HK-2 (cell line): Measurements from ENCODE around the gene ZG16B.

ENCODE experiments used
- DNase-seq: peaks from one replicate; pipeline ENCODE4 v3.0.0-alpha.2; 2018; ENCODE audit not compliant: unreplicated experiment

ZG16B gene

DNA sequence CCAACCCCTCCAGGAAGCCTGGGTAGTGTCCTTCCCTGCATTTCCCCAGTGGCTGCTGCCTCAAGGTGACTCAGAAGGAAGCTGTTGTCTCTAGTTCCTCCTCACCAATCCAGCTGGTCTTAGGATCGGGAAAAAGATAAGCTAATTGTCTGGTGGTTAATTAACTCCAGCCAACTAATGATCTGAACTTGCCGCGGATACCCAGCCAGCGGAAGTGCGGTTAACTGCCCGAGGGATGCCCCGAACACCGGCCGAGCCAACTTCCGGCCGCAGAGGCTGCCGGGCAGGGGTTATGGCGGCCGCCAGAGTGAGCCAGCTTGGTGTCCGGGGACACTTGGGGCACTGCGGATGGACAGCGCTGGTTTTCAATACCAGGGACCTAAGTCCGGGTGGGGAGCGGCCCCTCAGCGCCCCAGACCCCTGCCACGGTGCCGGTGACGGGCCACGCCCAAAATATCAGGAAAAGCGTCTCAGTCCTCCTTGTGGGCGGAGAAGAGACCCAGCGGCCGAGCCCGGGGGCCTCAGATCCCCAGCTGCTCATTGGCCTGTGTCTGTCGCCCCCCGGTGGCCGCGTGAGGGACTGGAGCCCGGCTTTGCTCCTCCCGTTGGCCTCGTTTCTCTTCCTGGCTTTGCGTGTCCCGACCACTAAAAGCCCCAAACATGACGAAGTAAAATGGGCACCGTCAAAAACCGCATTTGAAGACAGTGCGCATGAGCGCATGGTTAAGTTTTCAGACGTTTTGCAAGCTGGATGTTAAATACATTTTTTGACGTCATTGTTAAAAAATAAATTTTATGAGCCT lies 38.1 kb downstream of the ZG16B start:
- peak; percentile 93 for DNase-seq

DNA sequence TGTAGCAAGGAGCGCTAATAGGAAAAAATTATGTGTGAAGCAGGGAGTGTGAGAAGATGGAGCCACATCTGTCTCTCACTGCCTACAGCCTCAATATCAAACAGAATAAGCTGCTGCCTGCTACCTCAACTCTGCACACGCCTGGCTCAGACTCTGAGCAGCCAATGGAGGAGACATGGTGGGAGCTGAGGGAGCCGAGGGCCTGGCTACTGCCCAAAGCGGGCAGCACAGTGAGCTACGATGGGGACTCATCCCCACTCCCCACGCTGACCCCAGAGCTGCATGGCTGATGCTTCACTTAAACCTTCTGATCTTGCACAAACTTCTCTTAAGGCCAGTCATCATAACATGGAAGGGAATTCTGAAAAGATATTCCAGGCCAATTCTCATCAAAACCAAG lies 41.8 kb downstream of the ZG16B start:
- DNase-seq, result no peak

DNA sequence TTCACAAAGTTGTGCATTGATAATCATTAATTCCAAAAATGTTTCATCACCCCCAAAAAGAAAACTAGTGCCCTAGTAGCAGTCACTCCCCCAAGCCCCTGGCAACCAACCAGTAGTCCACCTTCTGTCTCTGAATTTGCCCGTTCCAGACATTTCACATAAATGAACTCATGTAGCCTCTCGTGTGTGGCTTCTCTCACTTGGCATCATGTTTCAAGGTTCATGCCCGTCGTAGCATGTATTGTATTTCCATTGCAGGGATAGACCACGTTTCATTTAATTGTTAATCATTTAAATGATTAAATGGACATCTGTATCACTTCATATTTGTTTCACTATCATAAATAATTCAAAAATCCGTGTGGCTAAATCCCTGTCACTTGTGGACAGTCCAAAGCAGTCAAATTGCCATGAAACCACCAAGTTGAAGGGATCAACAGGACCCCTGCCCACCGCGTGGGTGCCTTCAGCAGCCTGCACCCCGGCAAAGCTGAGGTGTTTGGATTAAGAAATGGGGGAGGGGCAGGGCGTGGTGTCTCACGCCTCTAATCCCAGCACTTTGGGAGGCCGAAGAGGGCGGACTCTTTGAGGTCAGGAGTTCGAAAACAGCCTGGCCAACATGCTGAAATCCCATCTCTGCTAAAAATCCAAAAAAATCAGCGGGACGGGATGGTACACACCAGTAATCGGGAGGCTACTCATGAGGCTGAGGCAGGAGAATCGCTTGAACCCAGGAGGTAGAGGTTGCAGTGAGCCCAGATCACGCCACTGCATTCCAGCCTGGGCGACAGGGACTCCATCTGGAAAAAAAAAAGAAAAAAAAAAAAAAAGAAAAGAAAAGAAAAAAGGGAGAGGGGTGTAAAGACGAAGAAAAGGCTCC lies 44.2 kb downstream of the ZG16B start:
- no peak for DNase-seq

DNA sequence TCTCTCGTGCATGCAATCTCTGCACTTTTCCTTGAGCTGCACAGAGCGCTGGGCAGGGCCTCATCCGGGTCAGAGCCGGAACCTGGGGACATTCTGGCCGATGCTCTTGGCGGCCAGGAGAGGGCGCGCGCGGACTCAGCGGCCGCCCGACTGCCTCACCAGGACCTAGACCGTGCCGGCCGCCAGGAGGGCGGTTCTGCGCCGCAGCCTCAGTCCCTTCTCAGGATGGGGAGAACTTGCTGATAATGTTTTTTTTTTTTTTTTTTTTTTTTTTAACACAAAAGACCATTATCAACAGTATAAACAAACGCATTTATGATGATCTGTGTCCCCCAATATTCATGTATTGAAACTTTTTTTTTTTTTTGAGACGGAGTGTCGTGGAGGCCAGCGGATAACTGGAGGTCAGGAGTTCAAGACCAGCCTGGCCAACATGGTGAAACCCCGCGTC lies 44.8 kb downstream of the ZG16B start:
- peak; percentile 47 for DNase-seq

DNA sequence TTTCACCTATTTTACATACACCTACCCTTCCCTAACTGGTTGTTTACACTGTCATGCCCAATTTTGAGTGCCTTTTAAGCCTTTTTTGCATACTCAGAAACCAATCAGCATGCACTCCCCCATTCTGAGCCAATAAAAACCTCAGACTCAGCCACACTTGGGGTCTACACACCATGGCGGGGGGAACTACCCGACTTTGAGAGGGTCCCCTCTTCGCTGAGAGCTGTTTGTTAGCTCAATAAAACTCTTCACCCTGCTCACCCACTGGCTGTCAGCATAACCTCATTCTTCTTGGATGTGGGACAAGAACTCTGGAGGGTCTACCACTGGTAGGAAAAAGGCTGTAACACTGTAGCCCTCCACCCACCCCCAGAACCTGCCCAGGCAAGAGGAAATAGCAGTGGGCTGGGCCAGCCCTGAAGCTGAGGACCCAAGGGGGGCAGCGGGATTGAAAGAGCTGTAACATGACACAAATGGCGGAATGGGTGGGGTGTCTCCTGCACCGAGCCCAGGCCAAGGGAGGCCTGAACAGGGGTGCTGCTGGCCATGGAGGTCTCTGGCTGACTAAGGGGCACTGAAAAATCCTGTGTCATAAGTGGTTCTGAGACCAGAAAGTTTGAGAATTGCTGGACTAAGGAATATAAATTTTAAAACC lies 49.9 kb downstream of the ZG16B start:
- no peak for DNase-seq
